Aorta (tissue), 5 donors: ENCODE measurements around the gene IST1. TPM values are rescaled to one million over a fixed set of nuclear protein-coding genes. Genes with fewer than 3 reads are reported as not detected.

Experiments used
- ATAC-seq: fragments of 200-7000 bp; cut with Tn5 transposase; one replicate; pipeline ENCODE4 v1.9.1; 2022; ENCODE audit warnings: moderate library complexity; ENCODE audit not compliant: low FRiP score
- DNase-seq, 2 donors: peaks; one replicate each; pipeline ENCODE4 v3.0.0-alpha.2; 2020
- H3K27ac ChIP-seq, 2 donors: one replicate each; pipeline ENCODE4 v1.5.1; 2013; ENCODE audit warnings: low read length in 2 of 2, mild to moderate bottlenecking in 2 of 2, moderate library complexity in 2 of 2, control low read depth in 1 of 2, inconsistent platforms in 1 of 2, low read depth in 1 of 2
- H3K27me3 ChIP-seq, 2 donors: one replicate each; pipeline ENCODE4 v1.6.1; 2013; ENCODE audit warnings: control low read depth in 1 of 2, low read length in 1 of 2, mild to moderate bottlenecking in 1 of 2, moderate library complexity in 1 of 2; ENCODE audit not compliant: insufficient read depth in 2 of 2, control insufficient read depth in 1 of 2
- H3K36me3 ChIP-seq, 2 donors: one replicate each; pipeline ENCODE4 v1.6.1; 2013; ENCODE audit warnings: control low read depth in 1 of 2, low read length in 1 of 2, mild to moderate bottlenecking in 1 of 2; ENCODE audit not compliant: insufficient read depth in 2 of 2, control insufficient read depth in 1 of 2
- H3K4me1 ChIP-seq, 2 donors: one replicate each; pipeline ENCODE4 v1.6.1; 2013; ENCODE audit warnings: low read length in 2 of 2, control low read depth in 1 of 2, mild to moderate bottlenecking in 1 of 2, moderate library complexity in 1 of 2; ENCODE audit not compliant: insufficient read depth in 2 of 2, control insufficient read depth in 1 of 2
- H3K4me3 ChIP-seq, 2 donors: one replicate each; pipeline ENCODE4 v1.5.1; 2013; ENCODE audit warnings: low read length in 2 of 2, control low read depth in 1 of 2, mild to moderate bottlenecking in 1 of 2
- H3K9me3 ChIP-seq: one replicate; pipeline ENCODE4 v1.6.1; 2013; ENCODE audit warnings: mild to moderate bottlenecking, low read length; ENCODE audit not compliant: control insufficient read depth
- WGBS, 2 donors: extraction: QIAGEN DNeasy Blood & Tissue Kit; methylation state at CpG; one replicate each; pipeline ENCODE4 v1.1.7; 2013; 5-methylcytosine and 5-hydroxymethylcytosine counted together
- intact Hi-C, 2 donors: fragments of 100-400 bp; cut with DNase I; formaldehyde crosslinking; loops; one replicate each; pipeline versions ENCODE4 v1.14.2 to v1.15.0; 2022
- polyA plus RNA-seq, 2 donors: library from polyadenylated mRNA; stranded (reverse); fragments of 200-250 nt; gene quantifications; one replicate each; pipeline ENCODE4 v1.2.3, GENCODE V29; 2013
- total RNA-seq, 2 donors: library from RNA; stranded (reverse); fragmentation: NEBNext Ultra II Directional; extraction: Animal tissue kit (Norgen Biotek cat#: 25700); gene quantifications; one replicate each; pipeline ENCODE4 v1.2.1, GENCODE V29; 2021
- donor health status: healthy with polysubstance abuse.
- donor health status: Bipolar disorder and iron deficiency.
- donor health status: DM: no; HTN: no; CAD: no.
- donor health status: DM: no; HTN: no; CAD: no.
- donor health status: DM: yes; HTN: yes; CAD: no.

The IST1 gene
- total and polyA plus RNA-seq, 4 donors: 52.5 to 202 (median 151) TPM

- no peaks in the 10 kb centered on the region for H3K9me3 ChIP-seq
- no peaks in the 10 kb centered on the region for H3K4me1 ChIP-seq
- no peak overlapping the region for H3K4me3 ChIP-seq
- no peaks in the 10 kb centered on the region for H3K27me3 ChIP-seq
- no peak overlapping the region for H3K27ac ChIP-seq
- intact Hi-C loops: no loop called here
- DNase-seq: no peak
- no peaks in the 10 kb centered on the region for H3K36me3 ChIP-seq
- 85 to 93% methylated on average over 3 of the region's 3 CpGs for WGBS, 2 donors
- ATAC-seq: no peak
Measured at GRCh38 chr16:71972356-71972755, 77.0 kb downstream of the IST1 start.

- ATAC-seq (no peak), DNase-seq (no peak)
- intact Hi-C loops: no loop called here
Measured at GRCh38 chr16:71973001-71973400, 77.7 kb downstream of the IST1 start.

GRCh38 chr16:71974068-71974818, 78.9 kb downstream of the IST1 start:
- 90% methylated on average over 15 of the region's 15 CpGs for WGBS, 2 donors
- Histone ChIP-seq H3K36me3 (no peaks in the 10 kb centered on the region), H3K4me3 (no peak overlapping the region), H3K27ac (no peak overlapping the region), H3K27me3 (no peaks in the 10 kb centered on the region), H3K4me1 (no peaks in the 10 kb centered on the region), H3K9me3 (no peaks in the 10 kb centered on the region)
- DNase-seq (no peak), ATAC-seq (no peak)
- intact Hi-C loops: no loop called here

More at GRCh38 chr16:71973001-71973400, 77.7 kb downstream of the IST1 start:
- H3K27ac ChIP-seq: no peak overlapping the region
- H3K36me3 ChIP-seq: no peaks in the 10 kb centered on the region
- no peaks in the 10 kb centered on the region for H3K9me3 ChIP-seq
- no peak overlapping the region for H3K4me3 ChIP-seq
- WGBS, 2 donors: 78% methylated on average over 9 of the region's 9 CpGs
- H3K27me3 ChIP-seq: no peaks in the 10 kb centered on the region
- no peaks in the 10 kb centered on the region for H3K4me1 ChIP-seq

Other genes starting within 250 kb of the IST1 start
- 10 to 100 TPM; 10.6 to 13.1 TPM for gene PHLPP2, start 170.8 kb upstream of the IST1 start, total RNA-seq
- 1 to 10 TPM; 2.9 to 4.4 TPM for gene PHLPP2, start 170.8 kb upstream of the IST1 start, polyA plus RNA-seq
- 10 to 100 TPM; 72.3 to 87.7 TPM for gene AP1G1, start 86.7 kb upstream of the IST1 start, total RNA-seq
- gene AP1G1, start 86.7 kb upstream of the IST1 start, polyA plus RNA-seq: 10 to 100 TPM; 12.4 to 24.1 TPM
- gene ATXN1L, start 49.6 kb upstream of the IST1 start, total RNA-seq: 10 to 100 TPM; 30.4 to 31.2 TPM
- gene ATXN1L, start 49.6 kb upstream of the IST1 start, polyA plus RNA-seq: 10 to 100 TPM in 1 of 2 donors, 1 to 10 TPM in 1; 7.9 to 10.8 TPM
- gene ZNF821, start 11.3 kb upstream of the IST1 start, total RNA-seq: 1 to 10 TPM; 7.9 to 9.9 TPM
- 1 to 10 TPM; 5.4 to 9.2 TPM for gene ZNF821, start 11.3 kb upstream of the IST1 start, polyA plus RNA-seq
- gene PKD1L3, start 104.9 kb downstream of the IST1 start, total RNA-seq: under 1 TPM; 0.32 to 0.60 TPM
- under 1 TPM; 0.05 to 0.13 TPM for gene PKD1L3, start 104.9 kb downstream of the IST1 start, polyA plus RNA-seq
- gene DHODH, start 113.2 kb downstream of the IST1 start, total RNA-seq: 1 to 10 TPM; 4.9 to 5.0 TPM
- 1 to 10 TPM; 3.0 to 4.2 TPM for gene DHODH, start 113.2 kb downstream of the IST1 start, polyA plus RNA-seq
- gene HP, start 159.0 kb downstream of the IST1 start, total RNA-seq: 10 to 100 TPM; 19.4 to 83.0 TPM
- gene HP, start 159.0 kb downstream of the IST1 start, polyA plus RNA-seq: 10 to 100 TPM in 1 of 2 donors, 1 to 10 TPM in 1; 3.5 to 34.7 TPM
- gene HPR, start 167.7 kb downstream of the IST1 start, total RNA-seq: under 1 TPM in 1 of 2 donors, not detected in 1; 0.49 TPM
- 1 to 10 TPM; 1.1 to 4.8 TPM for gene HPR, start 167.7 kb downstream of the IST1 start, polyA plus RNA-seq
- 10 to 100 TPM in 1 of 2 donors, 1 to 10 TPM in 1; 8.9 to 11.8 TPM for gene TXNL4B, start 198.1 kb downstream of the IST1 start, total RNA-seq
- 1 to 10 TPM; 7.3 to 8.9 TPM for gene TXNL4B, start 198.1 kb downstream of the IST1 start, polyA plus RNA-seq
- gene DHX38, start 198.3 kb downstream of the IST1 start, total RNA-seq: 10 to 100 TPM; 58.1 to 63.4 TPM
- 10 to 100 TPM; 22.4 to 77.4 TPM for gene DHX38, start 198.3 kb downstream of the IST1 start, polyA plus RNA-seq